CD4-positive, alpha-beta T cell treated with Interleukin-10 for 1 hour (primary cell): Measurements from ENCODE around the gene PMPCA.

Experiments
- DNase-seq: peaks from one replicate; pipeline ENCODE4 v3.0.0-alpha.2; 2020

Gene PMPCA, protein sequence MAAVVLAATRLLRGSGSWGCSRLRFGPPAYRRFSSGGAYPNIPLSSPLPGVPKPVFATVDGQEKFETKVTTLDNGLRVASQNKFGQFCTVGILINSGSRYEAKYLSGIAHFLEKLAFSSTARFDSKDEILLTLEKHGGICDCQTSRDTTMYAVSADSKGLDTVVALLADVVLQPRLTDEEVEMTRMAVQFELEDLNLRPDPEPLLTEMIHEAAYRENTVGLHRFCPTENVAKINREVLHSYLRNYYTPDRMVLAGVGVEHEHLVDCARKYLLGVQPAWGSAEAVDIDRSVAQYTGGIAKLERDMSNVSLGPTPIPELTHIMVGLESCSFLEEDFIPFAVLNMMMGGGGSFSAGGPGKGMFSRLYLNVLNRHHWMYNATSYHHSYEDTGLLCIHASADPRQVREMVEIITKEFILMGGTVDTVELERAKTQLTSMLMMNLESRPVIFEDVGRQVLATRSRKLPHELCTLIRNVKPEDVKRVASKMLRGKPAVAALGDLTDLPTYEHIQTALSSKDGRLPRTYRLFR

DNA sequence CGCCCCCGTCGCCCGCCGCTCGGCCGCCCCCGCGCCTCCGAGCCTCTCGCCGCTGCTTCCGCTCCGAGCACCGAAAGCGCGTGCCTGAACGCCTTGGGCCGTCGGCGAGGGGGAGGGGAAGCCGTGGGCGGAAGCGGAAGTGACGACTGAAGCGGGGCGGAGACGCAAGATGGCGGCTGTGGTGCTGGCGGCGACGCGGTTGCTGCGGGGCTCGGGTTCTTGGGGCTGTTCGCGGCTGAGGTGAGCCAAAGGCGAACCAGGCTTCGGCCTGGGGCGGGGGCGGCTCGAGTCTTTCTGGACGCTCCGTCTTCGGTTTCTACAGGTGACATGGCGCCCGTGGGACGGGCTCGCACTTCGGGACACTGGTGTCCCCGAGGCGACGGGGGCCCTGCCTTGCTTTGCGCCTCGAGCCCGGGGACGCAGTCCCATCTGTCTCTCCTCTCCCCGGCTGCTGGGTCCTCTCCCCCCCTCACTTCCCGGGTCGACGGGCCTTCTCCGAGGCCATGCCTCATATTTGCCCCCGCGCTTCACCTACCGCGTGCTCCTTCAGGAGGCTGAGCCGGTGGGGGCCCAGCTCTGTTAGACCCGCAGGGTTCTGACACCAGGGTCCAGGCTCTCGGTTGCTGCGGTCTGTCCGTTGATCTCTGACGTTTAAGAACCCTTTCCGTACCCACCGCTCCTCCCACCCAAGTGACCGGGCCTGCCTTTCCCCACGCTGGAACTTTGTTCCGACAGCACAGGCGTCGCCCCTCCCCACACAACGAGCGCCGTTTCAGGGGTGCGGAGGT is at the start of gene PMPCA, which contains the start of gene ENTR1:
TSS of gene PMPCA (plus strand) at position 159 of the 788 bp plus-strand sequence. CDS start at position 170, 11 bp downstream.
TSS of gene ENTR1 (minus strand) at position 115 of the 788 bp plus-strand sequence. CDS start 217 bp downstream, outside the sequence.
- peak; percentile 95 for DNase-seq

DNA sequence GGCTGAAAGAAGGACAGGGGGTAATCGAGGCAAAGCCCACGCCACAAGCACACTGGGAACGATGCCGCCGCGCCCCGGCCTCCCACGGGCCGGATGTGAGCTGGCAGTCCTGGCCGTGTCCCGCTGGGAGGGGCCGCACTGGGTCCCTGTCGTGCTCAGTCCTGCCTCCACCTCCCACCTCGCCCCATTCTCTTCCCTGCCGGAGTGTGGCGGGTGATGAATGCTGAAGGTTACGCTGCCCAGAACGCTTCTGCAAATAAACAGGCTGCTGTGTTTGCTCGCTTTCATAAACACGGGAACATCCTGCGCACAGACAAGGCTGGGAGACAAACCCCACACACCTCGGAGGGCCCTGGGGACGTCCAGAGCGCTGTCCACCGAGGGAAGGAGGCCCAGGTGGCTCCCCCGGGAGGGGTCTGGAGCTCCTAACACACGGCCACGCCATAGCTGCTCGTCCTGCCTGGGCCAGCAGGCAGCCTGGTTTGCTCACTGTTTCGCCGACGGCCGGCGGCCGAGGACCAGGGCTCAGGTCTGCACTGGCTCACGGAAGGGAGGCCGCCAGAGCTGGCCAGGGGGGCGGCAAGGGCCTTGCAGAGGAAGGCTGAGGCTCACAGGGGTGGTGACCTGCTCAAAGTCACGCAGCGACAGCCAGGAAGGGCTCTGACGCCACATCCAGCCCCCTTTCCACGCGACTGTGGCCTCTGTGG is 49.3 kb upstream of the PMPCA start:
- DNase-seq = no peak

DNA sequence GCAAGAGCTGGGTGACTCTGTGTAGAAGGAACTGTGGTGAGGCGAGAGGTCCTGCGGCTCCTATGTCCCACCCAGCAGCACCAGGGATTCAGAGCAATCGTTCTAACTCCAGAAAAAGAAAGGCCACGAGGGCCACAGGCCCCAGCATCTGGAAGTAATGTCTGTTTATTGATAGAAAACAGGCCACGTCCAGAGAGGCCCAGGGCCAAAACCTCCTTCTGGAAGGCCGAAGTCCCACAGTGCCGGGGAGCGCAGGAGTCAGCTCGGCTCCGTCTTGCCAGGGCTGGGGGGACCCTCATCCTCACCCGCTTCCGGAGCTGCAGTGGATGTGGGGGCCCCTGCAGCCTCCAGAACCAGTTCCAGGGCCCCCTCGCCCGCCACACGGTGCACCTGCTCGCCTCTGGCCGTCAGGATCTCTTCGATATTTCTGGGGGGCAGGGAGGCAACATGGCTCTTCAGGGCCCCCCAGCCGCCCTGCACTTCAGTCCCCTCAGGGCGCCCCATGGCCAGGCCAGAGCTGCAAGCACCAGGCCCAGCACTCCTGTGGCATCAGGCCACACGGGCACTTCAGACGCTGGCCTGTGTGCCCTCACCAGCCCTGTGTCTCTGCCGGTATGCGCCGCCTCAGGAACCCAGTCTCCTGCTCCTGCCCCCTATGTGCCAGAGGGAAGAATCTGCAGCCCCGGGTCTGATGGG is 48.6 kb upstream of the PMPCA start:
- DNase-seq = no peak

DNA sequence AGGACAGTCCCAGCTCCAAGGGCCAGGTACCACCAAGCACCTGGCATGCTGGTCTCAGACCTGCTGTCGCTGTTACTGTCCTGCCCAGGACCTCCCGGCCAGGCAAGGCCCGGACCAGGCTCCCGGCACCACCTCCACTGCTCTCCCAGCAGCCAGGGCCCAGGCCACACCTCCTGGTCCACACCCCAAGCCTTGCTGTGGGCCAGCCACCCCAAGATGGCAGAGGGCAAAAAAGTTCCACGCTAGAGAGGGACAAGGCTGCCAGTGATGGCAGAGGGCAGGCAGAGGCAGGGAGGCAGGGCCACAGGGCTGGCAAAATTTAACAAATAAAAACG is 48.0 kb upstream of the PMPCA start:
- DNase-seq = no peak

DNA sequence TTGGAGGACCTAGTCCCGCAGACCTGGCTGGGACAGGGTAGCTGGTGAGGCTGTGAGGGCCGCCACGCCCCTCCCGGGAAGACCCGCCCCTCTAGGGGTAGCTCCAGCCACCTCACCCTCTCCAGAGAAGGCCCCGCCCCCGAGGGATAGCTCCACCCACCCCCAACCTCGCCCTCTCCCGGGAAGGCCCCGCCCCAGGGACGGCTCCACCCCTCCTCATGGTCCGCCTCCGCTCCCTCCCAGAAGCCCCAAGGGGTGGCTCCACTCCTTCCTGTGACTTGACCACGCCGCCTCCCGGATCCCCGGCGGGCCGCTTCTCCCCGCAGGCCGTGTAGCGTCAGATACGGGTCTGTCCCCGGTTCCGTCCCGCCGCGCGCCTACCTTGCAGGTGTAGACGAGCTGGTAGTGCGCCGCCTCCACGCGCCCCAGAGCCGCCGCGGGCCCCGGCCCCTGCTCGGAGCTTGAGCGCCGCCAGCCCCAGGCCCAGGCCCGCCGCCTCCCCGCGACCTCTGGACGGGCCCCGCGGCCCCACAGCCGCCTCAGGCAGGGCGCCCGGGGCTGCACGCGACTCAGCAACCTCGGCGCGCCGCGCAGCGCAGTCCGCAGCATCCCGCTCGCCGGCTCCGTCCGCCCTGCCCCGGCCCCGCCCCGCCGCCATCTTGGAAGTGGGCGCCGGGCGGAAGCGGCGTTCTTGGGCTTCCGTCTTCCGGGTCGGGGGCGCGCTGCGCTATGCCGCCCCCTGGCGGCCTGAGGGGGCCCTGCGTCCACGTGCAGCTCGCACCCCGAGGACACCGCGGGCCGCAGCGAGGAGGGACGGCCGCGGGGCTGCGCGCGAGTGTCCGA is 47.1 kb upstream of the PMPCA start, which contains the start of gene DNLZ:
TSS of gene DNLZ (minus strand) at position 639 of the 843 bp plus-strand sequence. CDS start at position 609, 30 bp downstream.
- peak; percentile 95 for DNase-seq

DNA sequence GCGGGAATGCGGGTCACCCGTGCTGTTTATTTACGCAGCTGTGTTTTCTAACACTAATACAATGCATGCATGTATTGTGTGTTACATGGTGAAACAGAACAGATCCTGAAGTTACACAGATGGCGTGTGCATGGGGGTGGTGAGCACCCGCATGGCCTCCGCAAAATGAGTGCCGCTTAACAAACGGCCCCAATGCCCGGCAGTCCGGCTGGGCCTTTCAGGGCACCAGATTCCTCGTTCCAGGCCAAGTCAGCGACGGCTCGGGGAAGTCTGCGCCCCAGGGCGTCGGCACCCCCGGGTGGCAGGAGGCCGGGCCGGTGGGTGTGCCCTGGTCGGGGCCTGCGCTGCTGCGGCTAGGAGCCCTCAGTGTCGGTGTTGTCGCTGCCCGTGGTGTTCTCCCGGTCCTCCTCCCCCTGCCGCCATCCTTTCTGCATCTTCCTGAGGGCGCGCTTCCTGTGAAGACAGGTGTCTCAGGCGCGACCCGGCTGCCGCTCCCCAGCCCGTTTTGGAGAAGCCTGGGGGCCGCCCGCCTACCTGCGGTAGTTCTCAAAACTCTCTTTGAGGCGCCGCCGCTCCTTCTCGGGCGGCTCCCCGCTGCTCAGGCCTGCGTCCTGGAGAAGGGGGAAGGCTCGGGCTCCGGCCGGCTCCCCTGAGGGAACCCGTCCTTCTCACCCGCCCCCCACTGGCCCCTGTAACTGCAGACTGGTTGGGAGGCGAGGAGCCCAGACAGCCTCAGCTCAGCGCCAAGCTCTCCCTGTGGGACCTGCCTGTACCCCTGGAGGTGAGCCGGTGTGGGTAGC is 46.3 kb upstream of the PMPCA start:
- DNase-seq = no peak

DNA sequence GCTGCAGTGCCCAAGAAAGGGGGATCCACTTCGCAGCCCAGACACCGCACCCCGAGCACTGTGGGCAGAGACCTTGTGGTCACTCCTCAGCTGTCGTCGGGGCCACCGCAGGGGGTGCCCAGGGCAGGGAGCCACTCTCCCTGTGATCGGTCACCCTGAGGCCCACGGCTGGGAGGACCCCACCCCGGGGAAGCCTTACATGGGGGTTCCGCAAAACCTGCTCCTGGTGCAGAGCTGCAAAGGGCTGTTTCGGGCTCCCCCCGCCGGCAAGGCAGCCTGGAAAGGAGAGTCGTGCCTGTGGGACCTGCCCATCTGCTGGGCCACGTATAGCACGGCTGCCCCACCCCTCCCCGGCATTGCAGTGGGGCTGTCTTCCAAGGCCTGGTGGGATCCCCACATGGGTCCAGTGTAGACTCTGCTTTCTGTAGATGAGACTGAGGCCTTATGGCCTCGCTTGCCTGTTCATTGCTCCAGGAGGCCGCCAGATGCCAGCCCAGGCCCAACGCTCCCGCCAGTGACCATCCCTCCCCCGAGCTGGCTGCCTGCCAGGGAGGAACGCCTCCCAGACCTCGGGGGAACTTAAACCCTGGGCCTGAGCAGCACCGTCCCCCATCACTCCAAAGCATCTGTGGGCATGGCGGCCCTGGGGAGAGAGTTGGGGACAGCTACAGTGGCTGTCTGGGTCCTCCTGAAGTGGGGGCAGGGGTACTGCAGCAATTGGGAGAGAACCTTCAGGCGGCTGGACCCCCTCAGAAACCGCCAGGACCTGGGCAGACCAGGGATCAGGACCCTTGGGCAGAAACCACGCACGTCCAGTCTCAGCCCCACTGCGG is 45.3 kb upstream of the PMPCA start:
- no peak for DNase-seq

DNA sequence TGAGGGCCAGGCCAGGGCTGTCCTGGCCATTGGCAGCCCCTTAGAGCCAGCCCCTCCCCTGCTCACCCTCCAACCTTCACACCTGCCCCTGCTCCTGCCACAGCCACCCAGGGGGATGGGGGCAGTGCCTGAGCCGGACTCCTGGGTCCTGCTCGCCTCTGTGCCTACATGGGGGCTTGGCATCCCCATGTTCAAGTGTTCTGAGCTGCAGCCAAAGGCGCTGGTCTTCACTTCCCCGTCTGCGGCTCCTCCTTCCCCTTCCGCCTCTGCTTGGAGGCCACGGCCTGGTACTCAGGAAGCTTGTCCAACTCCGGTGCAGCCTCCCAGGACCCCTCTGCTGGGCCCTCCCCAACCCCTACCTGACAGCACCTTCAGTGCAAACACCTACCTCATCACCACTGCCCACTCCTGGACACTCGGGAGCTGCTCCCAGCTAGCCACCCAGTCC is 44.7 kb upstream of the PMPCA start:
- no peak for DNase-seq

DNA sequence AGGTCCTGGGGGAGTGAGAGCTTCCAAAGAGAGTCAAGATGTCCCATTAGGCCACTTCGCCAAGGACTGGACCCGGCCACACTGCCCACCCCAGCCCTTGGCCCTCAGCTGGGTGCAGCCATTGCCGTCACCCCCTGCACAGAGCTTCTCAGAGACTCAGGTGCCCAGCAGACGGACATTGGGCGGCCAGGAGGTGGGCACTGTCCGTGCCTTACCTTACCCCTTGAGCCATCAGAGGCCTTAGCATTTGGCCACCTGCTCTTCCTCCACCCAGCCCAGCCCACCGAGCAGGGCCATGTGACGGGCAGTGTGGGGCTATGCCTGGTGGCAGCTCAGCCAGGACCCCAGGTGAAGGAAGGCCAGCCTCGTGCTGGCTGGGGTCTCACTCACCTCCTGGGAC is 43.6 kb upstream of the PMPCA start:
- DNase-seq = no peak

DNA sequence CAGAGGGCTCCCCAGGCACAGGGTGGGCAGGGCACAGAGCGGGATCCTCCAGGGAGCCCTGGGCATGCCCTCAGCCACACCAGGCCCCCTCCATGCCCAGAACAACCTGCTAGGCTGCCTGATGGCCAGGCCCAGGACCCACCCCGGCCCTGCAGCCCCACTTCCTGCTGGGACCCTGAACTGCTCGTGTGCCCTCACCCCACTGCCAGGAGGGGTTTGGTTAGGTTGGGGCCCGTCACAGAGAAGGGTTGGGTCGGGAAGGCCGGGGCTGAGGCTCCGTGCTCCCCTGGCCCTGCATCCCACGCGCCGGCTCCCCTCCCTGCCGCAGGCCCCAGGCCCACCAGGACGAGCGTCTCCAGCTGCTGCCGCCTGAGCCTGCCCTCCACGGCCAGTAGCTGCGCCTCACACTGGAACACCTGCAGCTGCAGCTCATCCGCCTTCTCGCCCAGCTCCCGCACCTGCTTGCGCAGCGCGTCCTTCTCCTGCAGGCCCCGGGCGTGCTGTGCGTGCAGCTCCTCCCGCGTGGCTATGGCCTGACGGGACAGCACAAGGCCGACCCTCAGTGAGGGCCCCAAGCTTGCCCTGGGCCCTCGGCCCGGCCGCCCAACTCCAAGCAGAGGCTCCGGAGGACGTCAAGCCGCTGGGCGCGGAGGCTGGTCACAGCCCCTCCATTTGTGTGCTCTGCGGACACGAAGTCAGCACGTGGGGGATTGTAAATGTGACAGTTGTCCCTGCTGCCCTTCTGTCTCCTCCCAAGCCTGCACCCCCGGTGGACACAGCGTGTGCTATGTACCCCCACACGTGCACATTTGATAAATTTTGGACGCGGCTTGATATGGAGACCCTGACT is 42.9 kb upstream of the PMPCA start:
- no peak for DNase-seq

DNA sequence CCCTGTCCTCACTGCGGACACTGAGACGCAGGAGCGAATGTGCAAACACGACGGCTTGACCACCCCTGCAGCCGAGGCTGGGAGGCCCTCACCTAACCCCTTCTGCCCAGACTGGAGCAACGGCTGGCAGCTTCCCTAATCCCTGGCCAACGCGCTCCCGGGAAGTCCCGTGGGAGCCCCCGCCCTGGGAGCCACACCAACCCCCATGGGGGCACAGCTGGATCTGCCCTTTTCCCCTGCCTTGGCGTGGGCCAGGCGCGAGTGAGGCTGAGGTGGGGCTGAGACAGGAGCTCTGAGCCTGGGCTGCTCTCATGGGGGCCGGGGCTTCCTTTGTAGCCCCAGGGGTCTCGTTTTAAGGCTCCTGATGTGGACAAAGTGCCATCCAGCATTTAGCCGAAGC is 42.3 kb upstream of the PMPCA start:
- DNase-seq = no peak

DNA sequence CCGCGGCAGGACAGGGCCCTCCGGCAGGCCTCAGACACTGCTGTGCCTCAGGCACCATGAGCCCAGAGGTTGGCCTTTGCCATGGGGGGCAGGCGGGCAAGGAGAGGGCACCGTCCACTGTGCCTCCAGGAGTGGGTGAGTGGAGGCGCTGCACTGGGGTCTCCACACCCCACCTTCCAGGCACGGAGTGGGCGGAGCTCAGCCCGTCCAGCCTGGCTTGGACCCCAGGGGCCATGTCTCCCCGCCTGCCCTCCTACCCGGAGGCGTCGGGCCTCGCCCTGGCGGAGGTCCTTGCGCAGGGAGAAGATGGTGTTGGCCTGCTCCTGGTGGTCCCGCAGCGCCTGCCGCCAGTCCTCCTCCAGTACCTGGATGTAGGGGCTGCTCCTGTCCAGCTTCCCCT is 40.4 kb upstream of the PMPCA start:
- no peak for DNase-seq

DNA sequence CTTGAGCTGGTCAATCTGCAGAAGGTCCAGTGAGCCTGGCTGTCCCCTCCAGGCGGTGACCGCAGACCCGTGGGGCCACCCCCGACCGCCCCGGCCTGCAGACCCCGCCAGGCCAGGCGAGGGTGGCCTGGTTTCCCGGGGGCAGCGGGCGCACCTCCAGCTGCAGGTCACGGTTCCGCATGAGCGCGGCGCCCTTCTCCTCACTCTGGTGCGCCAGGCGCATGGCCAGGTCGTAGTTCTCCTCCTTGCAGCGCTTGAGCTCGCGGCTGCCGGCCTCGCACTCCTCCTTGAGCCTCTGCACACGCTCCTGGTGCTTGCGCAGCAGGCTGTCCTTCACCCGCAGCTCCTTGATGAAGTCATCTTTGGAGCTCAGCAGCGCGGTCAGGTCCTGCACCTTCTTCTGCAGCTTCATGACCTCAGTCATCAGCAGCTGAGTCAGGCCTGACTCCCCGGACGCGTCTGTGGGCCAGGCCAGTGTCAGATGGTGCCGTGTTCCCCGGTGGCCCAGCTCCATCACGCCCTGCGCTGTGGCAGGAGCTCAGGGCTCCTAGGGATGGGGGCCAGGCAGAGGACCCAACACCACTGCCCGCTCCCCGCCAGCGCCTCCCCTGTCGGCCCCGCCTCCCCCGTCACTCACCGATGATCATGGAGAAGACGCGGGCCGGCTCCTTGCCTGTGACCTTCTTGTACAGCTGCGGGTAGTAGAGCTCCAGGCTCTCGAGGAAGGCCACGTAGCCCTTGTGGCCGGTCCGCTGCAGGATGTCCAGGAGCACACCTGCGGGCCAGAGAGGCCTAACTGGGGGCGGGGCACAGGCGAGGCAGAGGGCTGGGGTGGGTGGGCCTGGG is 39.5 kb upstream of the PMPCA start:
- DNase-seq = no peak

DNA sequence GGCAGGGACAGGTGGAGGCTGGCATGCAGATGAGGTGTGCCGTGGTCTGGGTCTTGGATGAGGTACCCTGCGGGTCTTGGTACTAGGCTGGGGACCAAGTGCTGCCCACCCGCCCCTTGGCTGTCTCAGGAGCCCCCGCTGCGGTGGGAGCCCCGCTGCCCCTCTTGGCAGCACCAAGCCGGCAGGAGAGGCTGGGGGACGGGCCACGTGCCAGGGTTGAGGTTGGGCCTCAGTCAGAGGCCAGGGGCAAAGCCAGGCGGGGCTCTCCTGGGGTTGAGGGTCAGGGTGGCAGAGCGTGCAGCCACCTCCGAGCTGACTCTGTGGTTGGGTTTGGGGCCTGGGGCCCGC is 39.0 kb upstream of the PMPCA start:
- no peak for DNase-seq

DNA sequence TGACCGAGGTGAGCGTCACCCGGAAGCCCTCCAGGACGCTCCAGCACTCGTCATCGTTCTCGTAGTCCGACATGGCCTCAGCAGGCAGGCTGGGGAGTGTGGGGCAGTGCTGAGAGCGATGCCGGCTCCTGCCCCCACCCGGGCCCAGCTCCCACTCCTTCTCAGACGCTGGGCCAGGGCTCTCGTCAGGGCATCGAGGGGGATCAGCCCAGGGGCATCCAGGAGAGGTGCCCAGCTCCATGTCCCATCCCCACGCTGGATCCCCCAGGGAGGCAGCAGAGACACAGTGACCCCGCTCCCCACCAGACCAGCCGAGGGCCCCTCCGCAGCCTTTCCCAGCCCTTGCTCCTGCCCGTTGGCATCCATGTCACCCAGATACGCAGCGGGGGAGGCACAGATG is 38.5 kb upstream of the PMPCA start:
- no peak for DNase-seq

DNA sequence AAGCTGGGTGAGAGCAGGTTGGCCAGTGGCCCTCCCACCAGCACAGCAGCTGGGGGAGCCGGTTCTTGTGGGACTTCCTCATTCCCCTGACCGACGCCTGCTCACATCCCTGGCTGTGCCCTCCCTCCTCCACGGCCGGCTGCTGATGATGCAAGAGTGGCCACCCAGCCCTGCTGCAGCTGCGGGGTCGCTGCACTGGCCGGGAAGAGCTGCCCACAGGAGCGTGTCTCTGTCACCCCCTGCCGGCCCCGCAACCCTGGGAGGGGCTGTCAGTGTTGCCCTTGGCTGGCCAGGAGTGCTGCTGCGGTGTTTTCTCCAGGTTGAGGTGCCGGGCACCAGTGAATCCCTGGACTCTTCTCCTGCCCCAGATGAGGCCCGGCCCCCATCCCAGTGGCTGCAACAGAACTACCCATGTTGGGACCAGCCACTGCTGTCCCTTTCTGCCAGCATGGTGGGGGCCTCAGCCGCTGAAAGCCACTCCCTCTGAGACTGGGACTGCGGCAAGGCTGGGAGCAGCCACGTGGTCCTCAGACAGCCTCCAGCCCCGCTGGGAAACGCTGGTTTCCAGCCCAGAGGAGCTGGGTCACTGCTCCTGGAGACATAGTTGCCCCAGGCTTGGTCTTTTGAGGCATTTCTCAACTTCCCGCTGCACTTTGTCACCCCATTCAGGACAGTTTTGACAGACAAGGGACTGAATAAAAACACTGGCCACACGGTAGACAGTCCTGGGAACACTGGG is 37.7 kb upstream of the PMPCA start:
- DNase-seq = no peak
